Embryonic facial prominence (tissue), 1 donor: ENCODE measurements around the gene CEPT1.
"Not testable (repeated sequence)": the region's sequence is repeated elsewhere in the genome, so short reads cannot be mapped to it uniquely, and the experiment has no call there.

Experiments used
- DNase-seq: peaks from one replicate; pipeline ENCODE4 v3.0.0-alpha.2; 2016; ENCODE audit errors: extremely low spot score

CEPT1 gene

DNA sequence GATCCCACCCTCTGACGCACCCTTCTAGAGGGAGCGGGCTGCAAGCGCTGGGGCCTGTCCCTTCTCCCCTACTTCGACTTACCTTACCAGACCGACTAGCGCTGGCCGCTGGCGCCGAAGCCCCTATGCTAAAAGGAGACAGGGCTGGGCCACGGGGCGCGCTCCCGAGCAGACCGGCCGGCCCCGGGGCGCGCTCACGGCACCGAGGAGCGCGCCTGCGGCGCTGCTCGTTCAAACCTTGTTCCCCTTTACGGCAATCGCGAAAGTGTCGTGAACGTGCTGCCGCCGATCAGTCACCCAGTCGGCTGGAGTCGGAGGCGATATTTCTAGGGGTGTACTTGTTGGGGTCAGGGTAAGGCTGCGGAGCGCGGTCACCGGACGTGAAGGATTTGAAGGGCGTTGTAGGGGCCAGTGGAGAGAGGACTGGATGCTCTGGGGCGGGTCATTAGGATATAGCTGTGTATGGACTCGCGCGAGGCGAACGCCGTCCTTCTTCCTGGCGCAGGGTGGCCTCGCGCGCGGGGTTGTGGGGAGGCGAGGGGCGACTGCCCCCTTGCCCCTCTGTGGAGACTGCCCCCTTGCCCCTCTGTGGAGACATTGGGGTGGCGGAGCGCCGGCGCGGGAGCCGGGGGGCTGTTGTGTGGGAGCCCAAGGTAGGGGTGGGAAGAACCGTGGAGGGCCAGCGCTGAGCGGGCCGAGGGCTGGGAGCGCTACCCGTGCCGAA lies at the start of gene CEPT1, which contains the start of gene DRAM2:
Gene CEPT1, plus strand, starts transcription at position 268 of the 724 bp plus-strand sequence. CDS start 7,492 bp downstream, outside the sequence.
Gene DRAM2, minus strand, starts transcription at position 138 of the 724 bp plus-strand sequence. CDS start 8,539 bp downstream, outside the sequence.
- DNase-seq = peak; percentile 86

DNA sequence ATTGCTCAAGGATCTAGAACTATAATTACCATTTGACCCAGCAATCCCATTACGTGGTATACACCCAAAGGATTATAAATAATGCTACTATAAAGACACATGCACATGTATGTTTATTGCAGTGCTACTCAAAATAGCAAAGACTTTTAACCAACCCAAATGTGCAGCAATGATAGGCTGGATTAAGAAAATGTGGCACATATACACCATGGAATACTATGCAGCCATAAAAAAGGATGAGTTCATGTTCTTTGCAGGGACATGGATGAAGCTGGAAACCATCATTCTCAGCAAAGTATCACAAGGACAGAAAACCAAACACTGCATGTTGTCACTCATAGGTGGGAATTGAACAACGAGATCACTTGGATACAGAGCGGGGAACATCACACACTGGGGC lies 44.6 kb upstream of the CEPT1 start:
- DNase-seq = not testable (repeated sequence)

DNA sequence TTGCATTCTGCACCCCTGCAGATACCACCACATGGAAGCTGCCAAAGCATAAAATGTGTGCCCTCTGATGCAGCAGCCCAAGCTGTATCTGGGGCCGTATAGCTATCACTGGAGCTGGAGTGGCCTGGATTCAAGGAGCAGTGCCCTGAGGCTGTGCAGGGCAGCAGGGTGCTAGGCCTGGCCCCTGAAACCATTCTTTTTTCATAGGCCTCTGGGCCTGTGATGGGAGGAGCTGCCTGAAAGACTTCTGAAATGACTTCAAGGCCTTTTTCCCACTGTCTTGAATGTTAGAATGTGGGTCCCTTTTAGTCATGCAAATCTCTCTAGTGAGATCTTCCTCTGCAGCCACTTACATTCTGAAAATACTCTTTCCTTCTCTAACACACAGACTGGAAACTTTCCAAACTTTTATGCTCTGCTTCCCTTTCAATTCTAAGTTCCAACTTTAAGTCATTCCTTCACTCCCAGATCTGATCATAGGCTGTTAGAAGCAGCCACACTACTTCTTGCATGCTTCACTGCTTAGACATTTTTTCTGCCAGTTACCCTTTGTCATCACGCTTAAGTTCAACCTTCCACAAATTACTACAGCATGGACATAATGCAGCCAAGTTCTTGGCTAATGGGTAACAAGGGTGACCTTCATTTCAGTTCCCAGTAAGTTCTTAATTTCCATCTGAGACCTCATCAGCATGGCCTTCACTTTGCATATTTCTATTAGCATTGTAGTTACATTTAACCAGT lies 42.5 kb upstream of the CEPT1 start:
- DNase-seq = no peak

DNA sequence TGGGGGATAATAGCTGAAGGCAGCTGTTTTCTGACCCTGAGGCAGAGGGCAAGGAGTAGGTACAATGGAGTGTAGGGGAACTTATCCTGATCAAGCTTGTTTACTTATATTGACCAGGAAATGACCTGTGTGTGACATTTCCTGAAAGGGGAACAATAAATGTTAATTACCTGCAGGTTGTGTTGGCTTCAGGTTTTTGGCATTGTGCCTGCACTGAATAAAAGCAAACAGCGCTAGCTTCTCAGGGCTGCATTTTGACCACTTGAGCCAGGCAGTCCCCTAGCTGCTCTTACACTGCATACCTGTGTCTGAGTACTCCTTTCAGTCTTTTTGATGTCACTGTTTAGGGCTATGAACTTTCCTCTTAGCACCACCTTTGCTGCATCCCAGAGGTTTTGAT lies 40.7 kb upstream of the CEPT1 start:
- DNase-seq = no peak

DNA sequence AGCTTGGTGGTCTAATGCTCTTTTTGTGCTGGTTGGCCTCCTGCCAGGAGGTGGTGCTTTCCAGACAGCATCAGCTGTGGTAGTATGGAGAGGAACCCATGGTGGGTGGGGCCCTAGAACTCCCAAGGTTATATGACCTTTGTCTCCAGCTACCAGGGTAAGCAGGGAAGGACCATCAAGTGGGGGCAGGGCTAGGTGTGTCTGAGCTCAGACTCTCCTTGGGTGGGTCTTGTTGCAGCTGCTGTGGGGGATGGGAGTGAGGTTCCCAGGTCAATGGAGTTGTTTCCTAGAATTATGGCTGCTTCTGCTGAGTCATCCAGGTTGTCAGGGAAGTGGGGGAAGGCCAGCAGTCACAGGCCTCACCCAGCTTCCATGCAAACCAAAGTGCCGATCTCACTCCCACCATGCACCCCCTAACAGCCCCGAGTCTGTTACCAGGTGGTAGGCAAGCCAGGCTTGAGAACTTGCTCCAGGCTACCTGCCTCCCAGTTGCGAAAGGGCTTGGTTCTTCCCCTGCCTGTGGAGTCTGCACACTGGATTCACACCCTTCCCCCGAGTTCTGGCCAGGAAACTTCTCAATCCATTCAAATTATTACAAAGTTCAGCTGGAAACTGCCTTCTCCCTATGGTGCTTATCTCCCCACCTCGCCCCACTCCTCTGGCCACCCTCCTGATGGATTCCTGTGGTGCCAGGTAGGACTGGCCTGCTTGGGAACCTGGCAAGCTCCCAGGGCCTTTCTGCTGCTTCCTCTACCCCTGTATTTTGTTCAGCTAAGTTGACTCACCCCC lies 38.0 kb upstream of the CEPT1 start:
- DNase-seq = no peak

DNA sequence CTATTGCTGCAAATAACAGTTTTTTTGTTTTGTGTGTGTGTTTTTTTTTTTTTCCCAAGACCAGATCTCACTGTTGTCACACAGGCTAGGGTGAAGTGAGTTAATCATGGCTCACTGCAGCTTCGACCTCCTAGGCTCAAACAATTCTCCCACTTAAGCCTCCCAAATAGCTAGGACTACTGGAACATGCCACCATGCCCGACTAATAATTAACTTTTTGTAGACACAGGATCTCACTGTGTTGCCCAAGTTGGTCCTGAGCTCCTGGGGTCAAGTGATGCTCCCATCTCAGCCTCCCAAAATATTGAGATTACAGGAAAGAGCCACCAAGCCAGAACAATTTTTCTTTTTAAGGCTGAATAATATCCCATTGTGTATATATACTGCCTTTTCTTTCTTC lies 35.0 kb upstream of the CEPT1 start:
- DNase-seq = no peak

DNA sequence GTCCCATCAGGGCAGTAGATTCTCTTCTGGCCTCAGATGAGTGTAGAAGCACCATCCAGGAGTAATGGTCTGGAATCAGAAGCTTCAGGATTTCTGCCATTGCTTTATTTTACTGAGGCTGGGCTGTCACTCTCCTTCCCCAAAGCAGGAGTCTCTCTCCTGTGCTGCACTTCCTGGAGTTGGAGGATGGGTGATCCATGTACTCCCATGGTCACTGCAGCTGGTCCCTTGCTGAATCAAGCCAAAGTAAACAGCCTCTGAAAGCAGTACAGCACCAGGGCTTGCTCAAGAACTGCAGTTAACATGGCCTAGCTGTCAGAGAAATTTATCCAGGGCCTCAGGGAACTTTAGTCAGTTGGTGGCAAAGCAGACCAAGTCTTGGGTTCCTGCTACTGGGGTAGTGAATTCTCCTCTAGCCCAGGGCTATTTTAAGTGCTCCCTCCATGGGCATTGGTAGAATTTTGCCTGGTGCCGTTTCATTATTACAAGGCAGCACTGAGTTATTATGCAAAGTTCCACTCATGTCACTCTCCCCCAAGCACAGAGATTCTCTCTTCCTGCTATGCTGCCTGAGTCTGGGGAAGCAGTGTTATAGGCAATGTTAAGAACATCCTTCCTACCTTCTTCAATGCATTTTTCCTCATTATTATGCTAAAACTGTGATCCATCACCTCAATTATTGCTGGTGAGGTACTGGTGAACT lies 29.7 kb upstream of the CEPT1 start:
- DNase-seq = no peak

DNA sequence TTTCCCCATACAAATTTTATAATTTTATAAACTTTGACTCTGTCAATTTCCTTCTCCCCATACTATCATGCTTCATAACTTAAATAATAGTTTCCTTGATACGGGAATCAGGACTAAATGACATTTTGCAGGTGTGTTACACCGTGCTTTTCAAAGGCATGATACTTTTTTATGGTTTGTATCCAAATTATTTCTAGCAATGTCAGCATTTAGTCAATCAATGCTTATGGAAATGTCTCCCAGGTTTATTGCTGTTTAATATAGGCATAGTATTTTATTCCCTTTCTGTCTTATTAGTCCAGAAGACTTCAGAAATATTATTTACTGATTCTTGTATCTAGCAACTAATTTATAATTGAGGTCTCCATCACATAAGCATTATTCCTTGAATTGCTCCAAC lies 23.5 kb upstream of the CEPT1 start:
- DNase-seq = no peak

DNA sequence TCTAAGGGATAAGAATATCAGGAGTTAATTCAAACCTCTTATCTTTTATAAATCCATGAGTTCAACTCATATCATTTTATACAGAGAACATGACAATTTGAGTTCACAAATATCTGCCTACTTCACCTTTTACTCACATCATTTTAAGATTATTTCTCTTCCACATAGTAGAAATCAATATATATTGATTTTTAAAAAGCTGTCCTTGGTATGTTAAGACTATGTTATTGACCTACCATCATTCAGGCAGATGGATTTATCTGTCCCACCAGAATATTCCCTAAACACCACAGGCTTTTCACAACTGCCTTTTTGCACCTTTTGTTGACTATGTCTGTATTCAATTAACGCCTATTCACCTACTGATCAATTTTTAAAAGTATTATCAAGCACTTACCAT lies 13.7 kb upstream of the CEPT1 start:
- no peak for DNase-seq

DNA sequence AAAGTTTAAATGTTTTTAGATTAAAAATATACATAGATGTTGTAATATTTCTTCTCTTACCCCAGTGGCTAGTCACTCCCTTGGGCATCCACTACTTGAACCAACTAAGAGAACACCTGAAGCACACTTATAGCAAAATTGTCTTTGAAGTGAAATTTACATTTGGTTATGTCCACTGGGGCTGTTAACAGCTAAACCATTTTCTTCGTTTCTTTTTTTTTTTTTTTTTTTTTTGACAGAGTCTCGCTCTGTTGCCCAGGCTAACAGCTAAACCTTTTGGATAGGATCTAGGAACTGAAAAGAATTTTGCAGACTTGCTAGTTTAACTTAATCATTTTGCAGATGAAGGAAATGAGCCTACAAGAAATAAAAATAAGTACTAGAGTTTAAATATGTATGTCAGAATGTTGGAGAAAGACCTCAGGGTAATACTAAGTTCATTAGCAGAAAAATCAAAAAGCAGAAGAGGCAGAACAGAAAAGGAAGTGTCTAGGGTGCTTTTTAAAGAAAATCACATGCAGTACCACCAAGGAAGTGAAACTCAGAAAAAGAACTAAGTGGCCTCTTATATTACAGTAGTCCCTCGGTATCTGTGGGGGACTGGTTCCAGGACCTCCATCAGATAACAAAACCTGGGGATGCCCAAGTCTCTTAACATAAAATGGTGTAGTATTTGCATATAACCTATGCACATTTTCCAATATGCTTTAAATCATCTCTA lies 11.9 kb upstream of the CEPT1 start:
- DNase-seq = no peak

DNA sequence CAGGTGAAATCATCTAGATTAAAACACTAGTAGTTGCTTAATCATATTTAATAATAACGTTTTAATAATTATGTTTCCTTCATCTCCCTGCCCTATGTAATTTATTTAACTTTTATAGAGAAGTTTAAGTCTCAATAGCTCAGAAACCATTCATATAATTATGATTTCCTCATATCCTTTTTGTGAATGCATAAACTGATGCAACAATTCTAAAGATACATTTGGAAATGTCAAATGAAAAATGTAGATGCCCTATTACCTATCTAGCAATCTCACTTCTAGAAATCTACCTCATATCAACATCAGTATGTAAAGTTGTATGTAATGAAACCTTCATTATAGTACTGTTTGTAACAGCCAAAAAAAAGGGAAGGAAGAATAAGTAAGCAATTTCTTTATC lies 10.6 kb upstream of the CEPT1 start:
- DNase-seq = no peak

DNA sequence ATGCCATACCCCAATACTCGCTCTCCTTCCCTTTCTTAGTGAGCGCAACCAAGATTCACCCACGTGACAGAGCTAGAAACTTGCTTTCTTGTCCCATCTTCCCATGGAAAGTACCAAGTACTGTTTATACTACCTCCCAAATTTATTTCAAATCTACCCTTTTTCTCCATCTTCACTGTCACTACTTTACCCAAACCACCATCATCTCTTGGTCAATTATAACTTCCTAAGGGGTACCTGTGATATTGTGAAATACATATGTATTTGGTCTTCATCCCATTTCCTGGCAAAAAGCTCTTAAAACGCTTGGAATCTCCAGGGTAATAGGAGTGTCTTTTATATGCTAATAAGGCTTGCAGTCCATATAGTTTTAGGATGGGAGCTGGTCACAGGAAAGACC lies 8.3 kb upstream of the CEPT1 start:
- no peak for DNase-seq

DNA sequence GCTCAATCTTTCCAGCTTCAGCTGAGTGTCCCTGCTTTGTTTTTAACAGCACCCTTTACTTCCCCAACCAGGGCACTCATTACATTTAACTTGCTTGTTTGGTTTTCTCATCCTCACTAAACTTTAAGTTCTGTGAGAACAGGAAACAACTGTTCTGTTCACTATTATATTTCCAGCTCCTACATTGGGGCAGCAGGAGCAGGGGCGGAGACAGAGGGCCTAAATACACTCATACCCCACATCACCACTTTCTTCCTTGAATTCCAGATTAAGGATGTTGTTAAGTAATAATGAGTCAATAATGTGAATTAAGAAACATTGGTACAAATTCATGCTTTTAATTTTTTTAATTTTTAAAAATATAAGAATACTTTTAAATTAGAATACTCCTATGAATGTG lies 6.2 kb upstream of the CEPT1 start:
- DNase-seq = no peak

DNA sequence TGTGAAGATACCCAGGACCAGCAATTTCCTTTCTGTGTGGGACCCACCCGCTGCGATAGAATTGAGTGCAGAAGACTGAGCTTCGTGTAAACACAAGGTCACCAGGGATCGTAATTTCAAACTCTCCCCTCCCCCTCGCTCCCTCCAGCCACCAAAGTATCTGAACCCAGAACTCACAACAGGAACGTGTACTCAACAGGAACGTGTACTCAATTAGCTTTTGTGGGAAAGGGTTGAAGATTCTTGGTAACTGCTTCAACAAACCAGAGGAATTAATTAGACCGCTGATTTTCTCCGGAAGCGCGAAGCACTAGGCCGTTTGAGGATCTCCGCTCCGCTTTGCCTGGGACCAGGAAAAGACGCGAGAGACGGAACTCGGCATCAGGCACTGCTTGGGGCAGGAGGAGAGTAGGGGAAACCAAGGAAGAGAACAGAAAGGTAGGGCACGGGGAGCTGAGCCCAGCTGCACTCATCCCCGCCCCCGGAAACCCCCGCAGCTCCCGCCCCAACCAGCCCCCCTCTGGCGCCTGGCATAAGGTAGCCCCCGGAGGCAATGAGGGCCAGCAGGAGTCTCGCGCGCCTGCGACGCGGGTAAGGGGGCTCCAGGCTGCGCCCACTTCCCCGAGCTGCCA lies 583 bp upstream of the CEPT1 start:
- DNase-seq = peak; percentile 56

DNA sequence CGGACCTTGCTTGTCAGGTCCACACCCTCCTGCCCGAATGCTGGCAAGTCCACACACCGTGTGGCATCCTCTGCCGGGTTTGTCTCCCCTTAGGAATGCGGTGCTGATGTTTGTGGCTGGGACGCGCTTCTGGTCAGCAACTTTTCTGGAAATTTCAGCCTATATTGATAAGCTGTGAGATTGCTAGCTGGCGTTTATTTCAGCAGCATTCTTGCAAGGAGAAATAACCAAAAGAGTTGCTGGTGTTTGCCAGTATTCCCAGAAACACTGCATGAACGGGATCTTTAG lies 601 bp downstream of the CEPT1 start:
- no peak for DNase-seq

DNA sequence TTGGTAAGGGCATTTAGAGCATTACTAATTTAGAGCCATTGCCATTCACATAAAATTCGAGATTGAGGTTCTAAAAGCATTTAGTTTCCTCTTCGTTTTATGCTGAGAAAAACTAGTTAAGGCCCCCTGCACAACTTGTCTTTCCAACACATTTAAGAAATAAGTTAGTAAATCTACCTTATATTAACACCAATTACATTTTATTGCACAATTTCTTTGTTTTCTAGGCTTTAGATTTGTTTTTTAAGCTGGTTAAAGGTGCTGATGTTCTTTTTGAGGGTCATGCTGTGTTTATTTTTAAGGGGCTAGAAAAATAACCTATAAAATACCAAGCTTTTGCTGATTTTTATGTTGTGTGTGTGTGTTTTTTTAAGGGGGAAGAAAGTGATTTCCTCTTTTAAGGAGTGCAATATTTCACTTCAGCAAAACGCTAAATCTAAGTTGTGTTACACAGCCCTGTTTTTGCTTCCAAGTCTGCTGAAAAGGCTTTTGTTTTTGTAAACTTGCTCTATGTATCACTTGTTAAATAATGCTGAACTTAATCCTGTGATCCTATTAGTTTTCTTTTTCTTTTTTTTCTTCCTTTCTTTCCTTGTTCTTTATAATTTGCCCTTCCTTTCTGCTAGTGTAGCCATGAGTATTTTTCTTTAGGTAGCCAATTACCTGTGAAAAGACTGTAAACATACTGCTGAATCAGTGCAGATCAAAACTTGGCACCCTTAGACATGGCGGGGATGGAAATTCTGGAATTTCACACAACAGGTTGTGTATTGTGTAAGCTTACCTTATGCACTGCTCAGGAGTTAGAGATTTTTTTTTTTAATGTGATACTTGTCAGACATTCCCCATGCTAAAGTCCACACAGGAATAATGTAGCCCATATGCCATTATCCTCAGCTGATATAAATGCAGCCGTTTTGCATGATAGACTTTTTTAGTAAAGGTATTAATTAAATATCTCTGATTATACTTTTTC lies 1.5 kb downstream of the CEPT1 start:
- DNase-seq = no peak

DNA sequence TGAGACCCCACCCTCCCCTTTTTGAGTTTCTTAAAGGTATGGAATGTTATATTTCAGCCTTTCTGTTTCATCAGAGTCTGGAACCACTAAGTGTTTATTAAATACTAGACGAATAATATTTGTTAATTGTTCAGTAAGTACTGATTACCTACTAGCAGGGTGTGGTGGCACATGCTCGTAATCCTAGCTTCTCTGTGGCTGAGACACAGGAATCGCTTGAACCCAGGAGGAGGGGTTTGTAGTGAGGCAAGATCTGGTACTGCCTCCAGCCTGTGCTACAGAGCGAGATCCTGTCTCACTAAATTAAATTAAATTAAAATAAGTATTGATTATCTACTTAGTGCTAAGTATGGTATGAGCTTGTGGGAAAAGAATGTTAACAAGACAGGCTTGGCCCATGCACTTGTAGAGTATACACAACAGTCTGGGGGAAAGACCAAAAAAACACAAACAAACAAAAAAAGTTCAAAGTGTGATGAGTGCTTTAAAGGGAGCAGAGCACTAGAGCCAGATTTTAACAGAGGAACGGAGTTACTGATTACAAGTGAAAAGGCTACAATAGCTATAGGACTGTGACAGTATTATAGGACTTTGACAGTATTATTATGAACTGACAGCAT lies 2.4 kb downstream of the CEPT1 start:
- DNase-seq = no peak

DNA sequence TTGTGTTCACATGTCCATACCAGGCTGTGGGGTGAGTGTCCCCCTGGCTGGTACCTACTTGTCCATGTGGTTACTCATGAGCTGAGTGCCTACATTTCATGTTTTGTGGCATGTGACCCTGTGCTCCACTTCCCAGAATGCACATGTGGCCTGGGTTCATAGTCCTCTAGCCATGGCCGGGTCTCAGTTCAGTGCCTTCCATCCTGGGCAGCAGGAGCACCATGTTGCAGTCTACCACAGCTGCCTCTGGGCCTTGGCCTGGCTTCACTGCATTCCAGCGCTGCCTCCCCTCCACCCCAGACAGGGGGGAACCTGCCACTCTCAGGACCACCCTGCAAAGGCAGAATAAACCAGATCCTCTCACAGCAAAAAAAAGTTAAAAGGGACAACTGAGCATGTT lies 5.5 kb downstream of the CEPT1 start:
- DNase-seq = no peak
